Neuronal stem cell (in vitro differentiated cells): Measurements from ENCODE around the gene KRTAP10-2.
"Not testable (repeated sequence)": the region's sequence is repeated elsewhere in the genome, so short reads cannot be mapped to it uniquely, and the experiment has no call there.

Source experiments
- DNase-seq: peaks from one replicate; pipeline ENCODE4 v3.0.0-alpha.2; 2013; ENCODE audit warnings: low spot score
- H2AFZ ChIP-seq: one replicate; pipeline ENCODE4 v1.6.1; 2013; ENCODE audit warnings: mild to moderate bottlenecking, low read length, inconsistent platforms
- H2AK5ac ChIP-seq: 2 replicates; pipeline ENCODE4 v1.6.1; 2013; ENCODE audit warnings: low read depth, mild to moderate bottlenecking, inconsistent platforms, low read length, moderate library complexity, mixed read lengths
- H2BK120ac ChIP-seq: 2 replicates; pipeline ENCODE4 v1.6.1; 2013; ENCODE audit warnings: low read depth, mild to moderate bottlenecking, inconsistent platforms, low read length, moderate library complexity, mixed read lengths
- H2BK12ac ChIP-seq: one replicate; pipeline ENCODE4 v1.6.1; 2013; ENCODE audit warnings: low read length, inconsistent platforms
- H2BK15ac ChIP-seq: 2 replicates; pipeline ENCODE4 v1.6.1; 2013; ENCODE audit warnings: mild to moderate bottlenecking, low read length, inconsistent platforms, mixed read lengths
- H2BK5ac ChIP-seq: one replicate; pipeline ENCODE4 v1.6.1; 2013; ENCODE audit warnings: inconsistent platforms, mild to moderate bottlenecking, low read length, moderate library complexity
- H3K14ac ChIP-seq: one replicate; pipeline ENCODE4 v1.6.1; 2013; ENCODE audit warnings: low read length, inconsistent platforms
- H3K18ac ChIP-seq: 2 replicates; pipeline ENCODE4 v1.6.1; 2013; ENCODE audit warnings: low read length, inconsistent platforms
- H3K23ac ChIP-seq: 2 replicates; pipeline ENCODE4 v1.6.1; 2013; ENCODE audit warnings: low read depth, mild to moderate bottlenecking, mixed read lengths, low read length, inconsistent platforms; ENCODE audit not compliant: poor library complexity
- H3K27ac ChIP-seq: replicated peaks from 3 replicates; pipeline ENCODE4 v1.5.1; 2013; ENCODE audit warnings: low read length, inconsistent platforms
- H3K27me3 ChIP-seq, 3 experiments: 2 replicates each; pipeline ENCODE4 v1.6.1; 2013; ENCODE audit warnings: low read length in 3 of 3, mild to moderate bottlenecking in 2 of 3, inconsistent platforms in 1 of 3, low read depth in 1 of 3, mixed read lengths in 1 of 3, moderate library complexity in 1 of 3; ENCODE audit not compliant: control insufficient read depth in 3 of 3, insufficient read depth in 3 of 3
- H3K36me3 ChIP-seq, 2 donors: replicated peaks in 1 of 2; 2 replicates each; pipeline ENCODE4 v1.6.1; 2013; ENCODE audit warnings: low read length in 2 of 2; ENCODE audit not compliant: control insufficient read depth in 2 of 2, insufficient read depth in 2 of 2
- H3K4ac ChIP-seq: 2 replicates; pipeline ENCODE4 v1.6.1; 2013; ENCODE audit warnings: inconsistent platforms, mild to moderate bottlenecking, low read length, moderate library complexity
- H3K4me1 ChIP-seq, 2 donors: 1 replicate in 1 of 2; 2 replicates in 1 of 2; pipeline ENCODE4 v1.6.1; 2013; ENCODE audit warnings: low read length in 2 of 2, low read depth in 1 of 2; ENCODE audit not compliant: control insufficient read depth in 2 of 2, insufficient read depth in 1 of 2
- H3K4me2 ChIP-seq: one replicate; pipeline ENCODE4 v1.6.1; 2013; ENCODE audit warnings: mild to moderate bottlenecking, low read length, inconsistent platforms; ENCODE audit not compliant: insufficient read depth, poor library complexity, severe bottlenecking
- H3K4me3 ChIP-seq, 2 donors: 2 replicates each; pipeline ENCODE4 v1.5.1; 2013; ENCODE audit warnings: low read length in 2 of 2, mild to moderate bottlenecking in 2 of 2, inconsistent platforms in 1 of 2, moderate library complexity in 1 of 2
- H3K79me1 ChIP-seq: one replicate; pipeline ENCODE4 v1.6.1; 2013; ENCODE audit warnings: low read depth, mild to moderate bottlenecking, inconsistent platforms, low read length, moderate library complexity
- H3K9ac ChIP-seq: one replicate; pipeline ENCODE4 v1.6.1; 2013; ENCODE audit warnings: mild to moderate bottlenecking, low read depth, low read length, inconsistent platforms; ENCODE audit not compliant: poor library complexity
- H3K9me3 ChIP-seq, 2 donors: replicated peaks in 1 of 2; 2 replicates each; pipeline versions ENCODE3 to v1.6.1; 2013; ENCODE audit warnings: low read length in 2 of 2, mild to moderate bottlenecking in 2 of 2, inconsistent platforms in 1 of 2, low read depth in 1 of 2, mixed read lengths in 1 of 2, moderate library complexity in 1 of 2; ENCODE audit not compliant: control insufficient read depth in 2 of 2, insufficient read depth in 1 of 2
- H4K8ac ChIP-seq: one replicate; pipeline ENCODE4 v1.6.1; 2013; ENCODE audit warnings: low read depth, mild to moderate bottlenecking, inconsistent platforms, low read length, moderate library complexity
- H4K91ac ChIP-seq: one replicate; pipeline ENCODE4 v1.6.1; 2013; ENCODE audit warnings: low read length, low read depth, mild to moderate bottlenecking, inconsistent platforms; ENCODE audit not compliant: poor library complexity
- WGBS, 2 donors: extraction: QIAGEN DNeasy Blood & Tissue Kit; methylation state at CpG; one replicate each; pipeline ENCODE4 v1.1.7; 2013; ENCODE audit warnings: missing lambda C conversion rate in 2 of 2, mixed read lengths in 1 of 2; ENCODE audit not compliant: insufficient read length in 2 of 2, insufficient replicate concordance in 1 of 2; ENCODE audit errors: extremely low coverage in 2 of 2; 5-methylcytosine and 5-hydroxymethylcytosine counted together

Gene KRTAP10-2

GRCh38 chr21:44503006-44503889, 48.1 kb downstream of the KRTAP10-2 start:
- H4K8ac ChIP-seq, result not testable (repeated sequence)
- no CpG with 5 or more reads among the region's 44 CpGs for WGBS, 2 donors
- peaks cover 0 to 10% (median 0%) of the 10 kb centered on the region in 3 experiments for H3K27me3 ChIP-seq

GRCh38 chr21:44502171-44502958, 48.9 kb downstream of the KRTAP10-2 start:
- Histone ChIP-seq H3K14ac (no peak overlapping the region), H3K9me3 (no peaks in the 10 kb centered on the region), H3K4me1 (peaks cover 11 to 21% of the 10 kb centered on the region in 2 donors), H3K36me3 (no peaks in the 10 kb centered on the region), H3K9ac (no peak overlapping the region), H3K4ac (no peak overlapping the region), H3K4me3 (no peak overlapping the region), H3K23ac (no peak overlapping the region), H2BK12ac (no peak overlapping the region), H3K79me1 (peaks cover 4% of the 10 kb centered on the region), H2AFZ (no peak overlapping the region), H3K18ac (no peak overlapping the region), H2BK15ac (no peak overlapping the region), H2AK5ac (peak overlapping the region; percentile 81), H3K27ac (no peak overlapping the region), H4K91ac (no peak overlapping the region), H2BK120ac (no peak overlapping the region), H4K8ac (no peak overlapping the region), H3K27me3 (peaks cover 0 to 19% (median 0%) of the 10 kb centered on the region in 3 experiments), H3K4me2 (no peak overlapping the region), H2BK5ac (no peak overlapping the region)
- WGBS, 2 donors, result no CpG with 5 or more reads among the region's 27 CpGs
- DNase-seq, result no peak

More at GRCh38 chr21:44503006-44503889, 48.1 kb downstream of the KRTAP10-2 start:
- not testable (repeated sequence) for H2BK15ac ChIP-seq, H3K79me1 ChIP-seq, H3K4ac ChIP-seq, H4K91ac ChIP-seq, H2BK120ac ChIP-seq, H3K9me3 ChIP-seq, H3K4me2 ChIP-seq, H3K23ac ChIP-seq, H3K36me3 ChIP-seq, DNase-seq, H2AFZ ChIP-seq, H3K14ac ChIP-seq, H3K27ac ChIP-seq, H2BK12ac ChIP-seq, H3K4me3 ChIP-seq, H3K9ac ChIP-seq, H3K18ac ChIP-seq
- Histone ChIP-seq H3K4me1 (peaks cover 4 to 12% of the 10 kb centered on the region in 2 donors), H2AK5ac (peak overlapping the region; percentile 81), H2BK5ac (peak overlapping the region; percentile 39)
